Spleen (tissue), 11 donors: Measurements from ENCODE around the gene P3H2. TPM values are rescaled to one million over a fixed set of nuclear protein-coding genes. Genes with fewer than 3 reads are reported as not detected.

Experiments
- DNase-seq: peaks from one replicate; pipeline ENCODE4 v3.0.0-alpha.2; 2020
- H3K27ac ChIP-seq, 8 donors: fragments of 200-600 bp; sonication (generic) in 7 of 8; 1 replicate in 4 of 8; 2 replicates in 4 of 8; pipeline versions ENCODE4 v1.5.0 to v1.8.0; 2016 to 2021; ENCODE audit warnings: inconsistent platforms in 4 of 8, mild to moderate bottlenecking in 4 of 8, moderate library complexity in 1 of 8
- H3K27me3 ChIP-seq, 7 donors: fragments of 200-600 bp; sonication (generic) in 6 of 7; replicated peaks in 1 of 7; 1 replicate in 4 of 7; 2 replicates in 3 of 7; pipeline versions ENCODE4 v1.5.0 to v1.8.0; 2016 to 2021; ENCODE audit warnings: inconsistent platforms in 3 of 7, mild to moderate bottlenecking in 1 of 7
- H3K36me3 ChIP-seq, 6 donors: fragments of 200-600 bp; sonication (generic) in 5 of 6; 1 replicate in 4 of 6; 2 replicates in 2 of 6; pipeline versions ENCODE4 v1.5.0 to v1.8.0; 2016 to 2021; ENCODE audit warnings: inconsistent platforms in 2 of 6
- H3K4me1 ChIP-seq, 6 donors: fragments of 200-600 bp; sonication (generic) in 5 of 6; 1 replicate in 3 of 6; 2 replicates in 3 of 6; pipeline versions ENCODE4 v1.5.0 to v1.8.0; 2016 to 2021; ENCODE audit warnings: inconsistent platforms in 3 of 6
- H3K4me3 ChIP-seq, 8 donors: fragments of 200-600 bp; sonication (generic) in 7 of 8; 1 replicate in 4 of 8; 2 replicates in 4 of 8; pipeline versions ENCODE4 v1.5.0 to v1.8.0; 2016 to 2021; ENCODE audit warnings: inconsistent platforms in 4 of 8, mild to moderate bottlenecking in 4 of 8, moderate library complexity in 2 of 8
- H3K9me3 ChIP-seq, 8 donors: fragments of 200-600 bp; sonication (generic) in 7 of 8; 1 replicate in 4 of 8; 2 replicates in 4 of 8; pipeline versions ENCODE4 v1.5.0 to v1.8.0; 2016 to 2021; ENCODE audit warnings: inconsistent platforms in 4 of 8
- CTCF ChIP-seq, 11 experiments: fragments of 200-600 bp in 7 of 11; fragments of 450-650 bp in 4 of 11; sonication (generic) in 4 of 11; IDR thresholded peaks in 8 of 11; conservative IDR thresholded peaks in 3 of 11; 1 replicate in 7 of 11; 2 replicates in 4 of 11; pipeline versions ENCODE4 v1.4.0 to v1.8.0; 2016 to 2021; ENCODE audit warnings: antibody characterized with exemption in 11 of 11, inconsistent platforms in 4 of 11, mild to moderate bottlenecking in 1 of 11
- POLR2A ChIP-seq, 3 donors: fragments of 450-650 bp; IDR thresholded peaks; one replicate each; pipeline ENCODE4 v1.5.1; 2017; ENCODE audit warnings: antibody characterized with exemption in 3 of 3, mild to moderate bottlenecking in 1 of 3
- POLR2AphosphoS5 ChIP-seq, 3 donors: sonication (generic); formaldehyde crosslinking; IDR thresholded peaks; one replicate each; pipeline ENCODE4 v1.5.1; 2017; ENCODE audit warnings: antibody characterized with exemption in 3 of 3
- WGBS, 5 donors: extraction: QIAGEN DNeasy Blood & Tissue Kit in 3 of 5; methylation state at CpG; one replicate each; pipeline versions ENCODE4 v1.1.5 to v1.1.7; 2013 to 2018; 5-methylcytosine and 5-hydroxymethylcytosine counted together
- intact Hi-C: fragments of 100-400 bp; cut with DNase I; formaldehyde crosslinking; loops from one replicate; pipeline ENCODE4 v1.15.0; 2023; ENCODE audit warnings: low total_unique reads
- polyA plus RNA-seq, 3 donors: library from polyadenylated mRNA; stranded (reverse); fragments of 200-250 nt; gene quantifications; one replicate each; pipeline ENCODE4 v1.2.1, GENCODE V29; 2013
- total RNA-seq, 7 donors: library from RNA; depleted of rRNA in 3 of 7; stranded (reverse); fragments of >200 nt in 3 of 7; fragmentation: NEBNext Ultra II Directional in 4 of 7; extraction: Animal tissue kit (Norgen Biotek cat#: 25700) in 4 of 7; gene quantifications; one replicate each; pipeline versions ENCODE4 v1.1.0 to v1.2.1, GENCODE V29; 2016 to 2021
- donor health status: healthy with polysubstance abuse.
- donor health status: DM: no; HTN: no; CAD: no; lungs with moderate emphysema.
- donor health status: DM: no; HTN: no; CAD: no.
- donor health status: Bipolar disorder and iron deficiency.
- donor health status: healthy.
- donor health status: DM: no; HTN: no; CAD: no.
- donor health status: DM: yes; HTN: yes; CAD: no.

P3H2 gene
- total and polyA plus RNA-seq, 10 donors: 7.7 to 155 (median 79.2) TPM

GRCh38 chr3:190121061-190121377 lies 322 bp upstream of the P3H2 start:
- Histone ChIP-seq H3K36me3 (no peaks in the 10 kb centered on the region), H3K27ac (peak overlapping the region; percentile 49 to 91 (median 82)), H3K4me1 (peaks cover 3 to 35% (median 15%) of the 10 kb centered on the region in 6 donors), H3K9me3 (no peaks in the 10 kb centered on the region), H3K27me3 (peaks cover 0 to 73% (median 16%) of the 10 kb centered on the region in 7 donors), H3K4me3 (peak overlapping the region; percentile 38 to 77 (median 53))
- no peak for DNase-seq
- TF ChIP-seq CTCF (IDR thresholded peaks at IDR 0.05 in 8 of 11, conservative IDR thresholded peaks at IDR 0.05 in 3 of 11): peak in 2 of 11 experiments; percentile 3 to 10
- TF ChIP-seq POLR2A (IDR thresholded peaks at IDR 0.05): no peak
- WGBS, 5 donors: 27 to 54% (median 32%) methylated on average over 8 to 13 of the region's 13 CpGs
- intact Hi-C loops: no loop called here

GRCh38 chr3:190119461-190120268 lies 1.0 kb downstream of the P3H2 start:
- H3K27ac ChIP-seq: peak overlapping the region; percentile 49 to 91 (median 82)
- intact Hi-C loops: no loop called here

GRCh38 chr3:190118438-190118837 lies 2.3 kb downstream of the P3H2 start:
- H3K27me3 ChIP-seq: peaks cover 0 to 65% (median 16%) of the 10 kb centered on the region in 7 donors
- intact Hi-C loops: no loop called here
- H3K36me3 ChIP-seq: no peaks in the 10 kb centered on the region
- TF ChIP-seq POLR2AphosphoS5 (IDR thresholded peaks at IDR 0.05): no peak
- TF ChIP-seq CTCF (IDR thresholded peaks at IDR 0.05 in 8 of 11, conservative IDR thresholded peaks at IDR 0.05 in 3 of 11): no peak
- no peak for TF ChIP-seq POLR2A (IDR thresholded peaks at IDR 0.05)
- H3K4me3 ChIP-seq: peak overlapping the region; percentile 8 to 77 (median 42)
- no peak for DNase-seq
- H3K9me3 ChIP-seq: no peaks in the 10 kb centered on the region
- H3K27ac ChIP-seq: peak overlapping the region in 6 of 8 donors; percentile 27 to 89 (median 44)
- H3K4me1 ChIP-seq: peaks cover 7 to 35% (median 15%) of the 10 kb centered on the region in 6 donors
- WGBS, 5 donors: 65 to 84% (median 74%) methylated on average over 3 of the region's 3 CpGs

More at GRCh38 chr3:190119461-190120268, 1.0 kb downstream of the P3H2 start:
- DNase-seq: no peak
- H3K4me3 ChIP-seq: peak overlapping the region; percentile 38 to 77 (median 53)
- WGBS, 5 donors: 21 to 27% (median 23%) methylated on average over 8 to 9 of the region's 9 CpGs
- H3K9me3 ChIP-seq: no peaks in the 10 kb centered on the region
- H3K27me3 ChIP-seq: peaks cover 0 to 70% (median 16%) of the 10 kb centered on the region in 7 donors
- H3K4me1 ChIP-seq: peaks cover 7 to 35% (median 15%) of the 10 kb centered on the region in 6 donors
- TF ChIP-seq POLR2AphosphoS5 (IDR thresholded peaks at IDR 0.05): no peak
- TF ChIP-seq POLR2A (IDR thresholded peaks at IDR 0.05): no peak
- no peak for TF ChIP-seq CTCF (IDR thresholded peaks at IDR 0.05 in 8 of 11, conservative IDR thresholded peaks at IDR 0.05 in 3 of 11)
- no peaks in the 10 kb centered on the region for H3K36me3 ChIP-seq

- H3K9me3 ChIP-seq: no peaks in the 10 kb centered on the region
- TF ChIP-seq POLR2A (IDR thresholded peaks at IDR 0.05): no peak
- no peak for TF ChIP-seq CTCF (IDR thresholded peaks at IDR 0.05 in 8 of 11, conservative IDR thresholded peaks at IDR 0.05 in 3 of 11)
- no peak for TF ChIP-seq POLR2AphosphoS5 (IDR thresholded peaks at IDR 0.05)
- H3K27me3 ChIP-seq: peaks cover 0 to 61% (median 16%) of the 10 kb centered on the region in 7 donors
- peaks cover 7 to 35% (median 15%) of the 10 kb centered on the region in 6 donors for H3K4me1 ChIP-seq
- peak overlapping the region in 5 of 8 donors; percentile 32 to 89 (median 52) for H3K27ac ChIP-seq
- peak overlapping the region in 7 of 8 donors; percentile 18 to 77 (median 47) for H3K4me3 ChIP-seq
- 66 to 88% (median 74%) methylated on average over 2 of the region's 2 CpGs for WGBS, 5 donors
- DNase-seq: no peak
- H3K36me3 ChIP-seq: no peaks in the 10 kb centered on the region
- intact Hi-C loops: no loop called here
These were observed 2.7 kb downstream of the P3H2 start for GRCh38 chr3:190117981-190118380.
